Suppressor macrophage treated with lipopolysaccharide for 4 hours (primary cell): ENCODE measurements around the gene CYP27B1.

Experiments used
- DNase-seq: peaks from one replicate; pipeline ENCODE4 v3.0.0-alpha.2; 2020

Gene CYP27B1

GRCh38 chr12:57766464-57767304 lies at the start of gene CYP27B1:
Gene CYP27B1, minus strand, starts transcription at chr12:57767078. Its CDS starts 37 bp downstream, at chr12:57767041.
- peak; percentile 79 for DNase-seq

- no peak for DNase-seq
Measured at GRCh38 chr12:57816001-57816854, 49.4 kb upstream of the CYP27B1 start.

- DNase-seq: no peak
Measured at GRCh38 chr12:57815177-57816000, 48.5 kb upstream of the CYP27B1 start.

- no peak for DNase-seq
Measured at GRCh38 chr12:57813971-57814772, 47.3 kb upstream of the CYP27B1 start.

- no peak for DNase-seq
Measured at GRCh38 chr12:57813111-57813970, 46.5 kb upstream of the CYP27B1 start.

- no peak for DNase-seq
Measured at GRCh38 chr12:57811028-57811755, 44.3 kb upstream of the CYP27B1 start.

- no peak for DNase-seq
Measured at GRCh38 chr12:57810450-57810849, 43.6 kb upstream of the CYP27B1 start.

GRCh38 chr12:57809425-57809824 lies 42.5 kb upstream of the CYP27B1 start:
- DNase-seq: no peak

GRCh38 chr12:57808351-57808750 lies 41.5 kb upstream of the CYP27B1 start:
- no peak for DNase-seq

GRCh38 chr12:57807285-57807684 lies 40.4 kb upstream of the CYP27B1 start:
- no peak for DNase-seq

GRCh38 chr12:57806677-57807076 lies 39.8 kb upstream of the CYP27B1 start:
- DNase-seq: no peak

- peak; percentile 44 for DNase-seq
Measured at GRCh38 chr12:57803319-57803893, 36.5 kb upstream of the CYP27B1 start.

- no peak for DNase-seq
Measured at GRCh38 chr12:57802607-57803006, 35.7 kb upstream of the CYP27B1 start.

GRCh38 chr12:57800965-57801364 lies 34.1 kb upstream of the CYP27B1 start:
- DNase-seq: no peak

GRCh38 chr12:57797933-57798332 lies 31.1 kb upstream of the CYP27B1 start:
- DNase-seq: peak; percentile 67

GRCh38 chr12:57796996-57797395 lies 30.1 kb upstream of the CYP27B1 start:
- DNase-seq: no peak

- DNase-seq: peak; percentile 51
Measured at GRCh38 chr12:57795354-57795753, 28.5 kb upstream of the CYP27B1 start.

- DNase-seq: peak; percentile 93
Measured at GRCh38 chr12:57793920-57794319, 27.0 kb upstream of the CYP27B1 start.

GRCh38 chr12:57783861-57784260 lies 17.0 kb upstream of the CYP27B1 start:
- no peak for DNase-seq

- DNase-seq: no peak
Measured at GRCh38 chr12:57783466-57783801, 16.6 kb upstream of the CYP27B1 start.
